HepG2 (cell line): ENCODE results near the gene RPL35. TPM values are rescaled to one million over a fixed set of nuclear protein-coding genes. Genes with fewer than 3 reads are reported as not detected.

Source experiments
- ARNT ChIP-seq: fragments of 450-650 bp; IDR thresholded peaks from 2 replicates; pipeline ENCODE4 v1.6.1; 2017
- HDAC6 ChIP-seq: fragments of 200-600 bp; sonication (generic); IDR thresholded peaks from 2 replicates; pipeline ENCODE4 v1.7.0; 2017; ENCODE audit warnings: mild to moderate bottlenecking, antibody characterized with exemption, low read length, low read depth
- HOXA5 ChIP-seq: sonication (generic); formaldehyde crosslinking; IDR thresholded peaks from 2 replicates; pipeline ENCODE4 v1.4.0; 2020; ENCODE audit warnings: missing genetic modification reagents
- KAT7 ChIP-seq: IDR thresholded peaks from 2 replicates; pipeline ENCODE4 v1.6.1; 2018; ENCODE audit warnings: borderline replicate concordance, missing compliant biosample characterization
- MTA3 ChIP-seq: sonication (generic); formaldehyde crosslinking; IDR thresholded peaks from 2 replicates; pipeline ENCODE4 v1.4.0; 2020; ENCODE audit warnings: missing genetic modification reagents
- PHB2 ChIP-seq: fragments of 450-650 bp; IDR thresholded peaks from 2 replicates; pipeline ENCODE4 v1.6.1; 2018; ENCODE audit not compliant: partially characterized antibody
- SMARCC2 ChIP-seq: fragments of 450-650 bp; IDR thresholded peaks from 2 replicates; pipeline ENCODE4 v1.6.1; 2017; ENCODE audit warnings: antibody characterized with exemption, mild to moderate bottlenecking
- TBX2 ChIP-seq: sonication (generic); formaldehyde crosslinking; IDR thresholded peaks from 2 replicates; pipeline ENCODE4 v1.5.0; 2020; ENCODE audit warnings: missing genetic modification reagents, mild to moderate bottlenecking, borderline replicate concordance
- THAP11 ChIP-seq: IDR thresholded peaks from 2 replicates; pipeline ENCODE4 v1.6.1; 2016; ENCODE audit warnings: missing biosample characterization, missing genetic modification reagents
- WIZ ChIP-seq: sonication (generic); formaldehyde crosslinking; IDR thresholded peaks from 2 replicates; pipeline ENCODE4 v1.5.1; 2020; ENCODE audit warnings: mild to moderate bottlenecking, missing genetic modification reagents
- ZNF10 ChIP-seq: sonication (generic); formaldehyde crosslinking; IDR thresholded peaks from 2 replicates; pipeline ENCODE4 v1.4.0; 2020; ENCODE audit warnings: mild to moderate bottlenecking, low read depth, missing genetic modification reagents, borderline replicate concordance
- ZNF256 ChIP-seq: sonication (generic); formaldehyde crosslinking; conservative IDR thresholded peaks from 2 replicates; pipeline ENCODE4 v1.4.0; 2020; ENCODE audit warnings: missing genetic modification reagents
- ZNF44 ChIP-seq: sonication (generic); formaldehyde crosslinking; IDR thresholded peaks from 2 replicates; pipeline ENCODE4 v1.5.1; 2020; ENCODE audit warnings: mild to moderate bottlenecking, missing genetic modification reagents
- ZNF441 ChIP-seq: sonication (generic); formaldehyde crosslinking; IDR thresholded peaks from 2 replicates; pipeline ENCODE4 v1.7.0; 2021; ENCODE audit warnings: missing genetic modification reagents, borderline replicate concordance
- ZNF646 ChIP-seq: sonication (generic); formaldehyde crosslinking; IDR thresholded peaks from 2 replicates; pipeline ENCODE4 v1.9.0; 2021; ENCODE audit warnings: mild to moderate bottlenecking, missing genetic modification reagents
- ZNF788 ChIP-seq: sonication (generic); formaldehyde crosslinking; IDR thresholded peaks from 2 replicates; pipeline ENCODE4 v1.5.0; 2020; ENCODE audit warnings: mild to moderate bottlenecking, missing genetic modification reagents, borderline replicate concordance
- polyA plus RNA-seq, 8 experiments: library from polyadenylated mRNA; depleted of rRNA in 3 of 8; stranded (reverse) in 7 of 8; unstranded in 1 of 8; fragments of >200 nt; fragmentation: Illumina TruSeq in 4 of 8; extraction: Trizol in 4 of 8; gene quantifications; 2 replicates each; pipeline versions ENCODE4 v1.2.1 to v1.2.3, GENCODE V29; 2011 to 2016; ENCODE audit warnings: low read depth in 4 of 8, missing spikeins in 1 of 8, mixed read lengths in 1 of 8; ENCODE audit not compliant: insufficient read depth in 1 of 8
- total RNA-seq, 5 experiments: library from RNA; depleted of rRNA; stranded (reverse); fragments of >200 nt; fragmentation: Illumina TruSeq; extraction: Trizol; gene quantifications; 2 replicates each; pipeline ENCODE4 v1.2.3, GENCODE V29; 2016; ENCODE audit warnings: low read depth in 1 of 5
- TF ChIP-seq, protein P1 (sequence below): sonication (generic); formaldehyde crosslinking; IDR thresholded peaks from 2 replicates; pipeline ENCODE4 v1.8.0; 2022; ENCODE audit warnings: missing genetic modification reagents, mild to moderate bottlenecking, inconsistent platforms, borderline replicate concordance
- TF ChIP-seq, protein P2 (sequence below): sonication (generic); formaldehyde crosslinking; IDR thresholded peaks from 2 replicates; pipeline ENCODE4 v1.4.0; 2020; ENCODE audit warnings: missing genetic modification reagents; ENCODE audit errors: not compliant biosample characterization
- TF ChIP-seq, protein P3 (sequence below): sonication (generic); formaldehyde crosslinking; IDR thresholded peaks from 2 replicates; pipeline ENCODE4 v1.8.1; 2023; ENCODE audit warnings: mild to moderate bottlenecking, missing genetic modification reagents, borderline replicate concordance

Gene RPL35
- total and polyA plus RNA-seq, 2 of the 13 experiments (the other 11 are each of a cell fraction or from before 2014, with no cell fraction given): 2,153 to 2,935 TPM

DNA sequence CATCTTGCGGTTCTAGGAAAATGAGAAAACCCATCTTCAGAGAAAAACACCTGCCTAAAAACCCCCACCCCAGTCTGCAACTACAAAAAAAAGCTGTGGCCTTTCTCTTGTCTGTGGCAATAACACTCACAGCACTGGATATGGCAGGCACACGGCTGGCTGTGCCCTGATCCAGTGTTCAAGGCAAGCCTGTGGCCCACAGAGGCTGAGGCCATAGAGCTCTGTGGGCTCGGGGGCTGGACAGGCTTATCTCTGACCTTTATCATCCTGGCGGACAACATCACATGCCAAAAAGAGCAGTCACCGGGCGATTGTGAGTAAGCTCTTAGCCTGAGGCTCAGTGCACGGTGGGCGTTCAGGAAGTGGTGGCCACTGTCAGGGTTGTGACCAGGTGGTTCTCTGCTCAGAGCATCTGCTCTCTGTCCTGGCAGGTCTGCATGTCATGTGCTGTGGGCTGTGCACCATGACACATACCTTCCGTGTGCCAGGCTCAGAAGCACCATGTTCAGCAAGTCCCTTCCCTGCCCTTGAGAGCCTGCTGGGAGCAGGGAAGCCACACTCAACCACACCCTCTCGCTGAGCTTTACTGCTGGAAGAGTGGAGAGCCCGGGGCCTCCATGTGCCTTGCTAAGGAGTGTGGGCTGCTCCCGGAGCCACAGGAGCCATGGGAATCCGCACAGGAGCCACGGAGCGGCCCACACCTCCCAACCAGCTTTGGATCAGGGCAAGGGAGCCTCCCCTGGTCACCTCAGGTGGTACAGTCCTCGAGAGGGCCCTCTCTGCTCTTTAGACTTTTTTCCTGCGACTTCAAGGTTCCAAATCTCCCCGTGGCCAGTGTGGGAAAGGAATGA is 43.1 kb downstream of the RPL35 start (continued):
- TF ChIP-seq, protein P1, sequence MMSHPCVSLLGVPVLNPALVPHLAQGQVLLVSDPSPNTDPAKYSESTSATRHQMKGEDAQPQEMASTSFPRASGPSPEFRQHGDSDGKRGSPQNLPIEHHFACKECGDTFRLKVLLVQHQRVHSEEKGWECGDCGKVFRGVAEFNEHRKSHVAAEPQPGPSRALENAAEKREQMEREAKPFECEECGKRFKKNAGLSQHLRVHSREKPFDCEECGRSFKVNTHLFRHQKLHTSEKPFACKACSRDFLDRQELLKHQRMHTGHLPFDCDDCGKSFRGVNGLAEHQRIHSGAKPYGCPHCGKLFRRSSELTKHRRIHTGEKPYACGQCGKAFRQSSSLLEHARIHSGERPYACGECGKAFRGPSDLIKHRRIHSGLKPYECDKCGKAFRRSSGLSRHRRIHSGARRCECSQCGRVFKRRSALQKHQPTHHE (CRISPR knock-in tag): no peak
- no peak for TF ChIP-seq PHB2
- TF ChIP-seq, protein P2, sequence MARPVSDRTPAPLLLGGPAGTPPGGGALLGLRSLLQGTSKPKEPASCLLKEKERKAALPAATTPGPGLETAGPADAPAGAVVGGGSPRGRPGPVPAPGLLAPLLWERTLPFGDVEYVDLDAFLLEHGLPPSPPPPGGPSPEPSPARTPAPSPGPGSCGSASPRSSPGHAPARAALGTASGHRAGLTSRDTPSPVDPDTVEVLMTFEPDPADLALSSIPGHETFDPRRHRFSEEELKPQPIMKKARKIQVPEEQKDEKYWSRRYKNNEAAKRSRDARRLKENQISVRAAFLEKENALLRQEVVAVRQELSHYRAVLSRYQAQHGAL (CRISPR knock-in tag): peak; percentile 39
- peak; percentile 54; the same call in 1 of the 2 replicates for TF ChIP-seq TBX2 (CRISPR knock-in tag)
- TF ChIP-seq HOXA5 (CRISPR knock-in tag): no peak
- TF ChIP-seq THAP11 (CRISPR knock-in tag): no peak; the same call in 1 of the 2 replicates
- TF ChIP-seq ZNF441 (CRISPR knock-in tag): no peak
- no peak for TF ChIP-seq ZNF10 (CRISPR knock-in tag)
- no peak for TF ChIP-seq HDAC6
- no peak for TF ChIP-seq KAT7
- TF ChIP-seq ZNF44 (CRISPR knock-in tag): peak; percentile 66; the same call in 1 of the 2 replicates
- TF ChIP-seq WIZ (CRISPR knock-in tag): 0 out of 2 replicates have a peak, but pooled peaks have one; percentile 33
- TF ChIP-seq ZNF256 (CRISPR knock-in tag): peak; percentile 64
- TF ChIP-seq MTA3 (CRISPR knock-in tag): no peak
- TF ChIP-seq ZNF646 (CRISPR knock-in tag): peak; percentile 50; the same call in 1 of the 2 replicates
- no peak for TF ChIP-seq ARNT
- no peak for TF ChIP-seq SMARCC2
- peak; percentile 46; the same call in 1 of the 2 replicates for TF ChIP-seq ZNF788 (CRISPR knock-in tag)
- TF ChIP-seq, protein P3, sequence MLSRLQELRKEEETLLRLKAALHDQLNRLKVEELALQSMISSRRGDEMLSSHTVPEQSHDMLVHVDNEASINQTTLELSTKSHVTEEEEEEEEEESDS (CRISPR knock-in tag): no peak
